GM12878 (cell line): ENCODE measurements around the gene ITK.

Experiments used
- CREM ChIP-seq: IDR thresholded peaks from 2 replicates; pipeline ENCODE4 v1.6.1; 2014; ENCODE audit warnings: antibody characterized with exemption, low read depth
- EZH2 ChIP-seq: IDR thresholded peaks from 2 replicates; pipeline ENCODE4 v1.6.1; 2012; ENCODE audit warnings: low read depth, mild to moderate bottlenecking, control low read depth, inconsistent platforms, low read length, borderline replicate concordance; ENCODE audit not compliant: control insufficient read depth
- JUND ChIP-seq: IDR thresholded peaks from 2 replicates; pipeline ENCODE4 v1.6.1; 2012; ENCODE audit warnings: low read depth, mild to moderate bottlenecking, low read length, improper control_type of control experiment, moderate library complexity
- PML ChIP-seq: IDR thresholded peaks from 2 replicates; pipeline ENCODE4 v1.6.1; 2012; ENCODE audit warnings: low read length, inconsistent platforms
- POLR2A ChIP-seq: IDR thresholded peaks from 2 replicates; pipeline ENCODE4 v1.6.1; 2011; ENCODE audit warnings: low read depth, mild to moderate bottlenecking, low read length
- SMC3 ChIP-seq: IDR thresholded peaks from 2 replicates; pipeline ENCODE4 v1.6.1; 2011; ENCODE audit warnings: low read length, improper control_type of control experiment, borderline replicate concordance
- ZNF217 ChIP-seq: fragments of 450-650 bp; IDR thresholded peaks from 2 replicates; pipeline ENCODE4 v1.6.1; 2017; ENCODE audit warnings: antibody characterized with exemption, mild to moderate bottlenecking
- TF ChIP-seq, protein P1 (sequence below): IDR thresholded peaks from 2 replicates; pipeline ENCODE4 v1.6.1; 2011; ENCODE audit warnings: borderline replicate concordance, low read depth, mild to moderate bottlenecking, moderate library complexity, mixed read lengths, low read length; ENCODE audit not compliant: insufficient read depth; ENCODE audit errors: extremely low read length
- TF ChIP-seq, protein P2 (sequence below): IDR thresholded peaks from 2 replicates; pipeline ENCODE4 v1.6.1; 2012; ENCODE audit warnings: low read depth, low read length, improper control_type of control experiment
- TF ChIP-seq, protein P3 (sequence below), 3 experiments: IDR thresholded peaks in 2 of 3; conservative IDR thresholded peaks in 1 of 3; 2 replicates each; pipeline ENCODE4 v1.5.1; 2011; ENCODE audit warnings: low read depth in 3 of 3, low read length in 3 of 3, mild to moderate bottlenecking in 3 of 3, control low read depth in 2 of 3, moderate library complexity in 2 of 3, inconsistent platforms in 1 of 3, mixed read lengths in 1 of 3; ENCODE audit not compliant: control insufficient read depth in 2 of 3, insufficient read depth in 1 of 3; ENCODE audit errors: extremely low read depth in 1 of 3
- TF ChIP-seq, protein P4 (sequence below): IDR thresholded peaks from 2 replicates; pipeline ENCODE4 v1.6.1; 2012; ENCODE audit warnings: low read length, inconsistent platforms

DNA sequence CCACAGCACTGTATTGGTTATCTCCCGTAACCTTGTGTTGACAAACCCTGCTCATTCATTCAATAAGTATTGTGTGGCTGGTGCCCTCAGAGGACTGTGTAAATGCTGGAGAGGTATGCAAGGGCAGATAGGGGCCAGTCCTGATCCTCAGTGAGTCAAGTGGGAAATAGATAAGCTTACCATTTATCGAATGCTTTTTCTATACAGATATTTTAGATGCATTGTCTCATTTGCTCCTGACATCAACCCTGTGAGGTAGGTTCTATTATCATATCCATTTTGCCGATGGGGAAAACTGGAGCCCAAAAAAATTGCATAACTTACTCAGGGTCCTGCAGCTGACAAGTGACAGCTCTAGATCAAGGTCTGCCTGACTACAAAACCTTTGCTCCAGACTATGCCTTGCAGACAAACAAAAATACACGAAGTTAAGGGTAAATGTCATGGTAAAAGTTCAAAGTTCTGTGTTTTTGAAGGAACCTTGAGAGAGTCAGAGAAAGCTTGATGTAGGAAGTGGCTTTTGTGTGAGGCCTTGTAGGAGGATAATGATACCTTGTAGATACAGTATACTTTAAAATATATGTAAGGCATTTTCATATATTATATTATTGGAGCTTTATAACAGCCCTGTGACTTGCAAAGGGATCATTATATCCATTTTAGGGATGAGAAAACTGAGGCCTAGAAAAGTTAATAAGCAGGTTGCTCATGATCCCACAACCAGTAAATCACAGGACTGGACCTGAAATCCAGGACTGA is 107.9 kb downstream of the ITK start:
- TF ChIP-seq SMC3 (no peak), CREM (no peak), POLR2A (no peak), JUND (no peak), ZNF217 (no peak), EZH2 (no peak), PML (no peak)
- TF ChIP-seq, protein P1, sequence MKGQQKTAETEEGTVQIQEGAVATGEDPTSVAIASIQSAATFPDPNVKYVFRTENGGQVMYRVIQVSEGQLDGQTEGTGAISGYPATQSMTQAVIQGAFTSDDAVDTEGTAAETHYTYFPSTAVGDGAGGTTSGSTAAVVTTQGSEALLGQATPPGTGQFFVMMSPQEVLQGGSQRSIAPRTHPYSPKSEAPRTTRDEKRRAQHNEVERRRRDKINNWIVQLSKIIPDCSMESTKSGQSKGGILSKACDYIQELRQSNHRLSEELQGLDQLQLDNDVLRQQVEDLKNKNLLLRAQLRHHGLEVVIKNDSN, result no peak
- TF ChIP-seq, protein P2, sequence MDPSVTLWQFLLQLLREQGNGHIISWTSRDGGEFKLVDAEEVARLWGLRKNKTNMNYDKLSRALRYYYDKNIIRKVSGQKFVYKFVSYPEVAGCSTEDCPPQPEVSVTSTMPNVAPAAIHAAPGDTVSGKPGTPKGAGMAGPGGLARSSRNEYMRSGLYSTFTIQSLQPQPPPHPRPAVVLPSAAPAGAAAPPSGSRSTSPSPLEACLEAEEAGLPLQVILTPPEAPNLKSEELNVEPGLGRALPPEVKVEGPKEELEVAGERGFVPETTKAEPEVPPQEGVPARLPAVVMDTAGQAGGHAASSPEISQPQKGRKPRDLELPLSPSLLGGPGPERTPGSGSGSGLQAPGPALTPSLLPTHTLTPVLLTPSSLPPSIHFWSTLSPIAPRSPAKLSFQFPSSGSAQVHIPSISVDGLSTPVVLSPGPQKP, result no peak
- TF ChIP-seq, protein P3, sequence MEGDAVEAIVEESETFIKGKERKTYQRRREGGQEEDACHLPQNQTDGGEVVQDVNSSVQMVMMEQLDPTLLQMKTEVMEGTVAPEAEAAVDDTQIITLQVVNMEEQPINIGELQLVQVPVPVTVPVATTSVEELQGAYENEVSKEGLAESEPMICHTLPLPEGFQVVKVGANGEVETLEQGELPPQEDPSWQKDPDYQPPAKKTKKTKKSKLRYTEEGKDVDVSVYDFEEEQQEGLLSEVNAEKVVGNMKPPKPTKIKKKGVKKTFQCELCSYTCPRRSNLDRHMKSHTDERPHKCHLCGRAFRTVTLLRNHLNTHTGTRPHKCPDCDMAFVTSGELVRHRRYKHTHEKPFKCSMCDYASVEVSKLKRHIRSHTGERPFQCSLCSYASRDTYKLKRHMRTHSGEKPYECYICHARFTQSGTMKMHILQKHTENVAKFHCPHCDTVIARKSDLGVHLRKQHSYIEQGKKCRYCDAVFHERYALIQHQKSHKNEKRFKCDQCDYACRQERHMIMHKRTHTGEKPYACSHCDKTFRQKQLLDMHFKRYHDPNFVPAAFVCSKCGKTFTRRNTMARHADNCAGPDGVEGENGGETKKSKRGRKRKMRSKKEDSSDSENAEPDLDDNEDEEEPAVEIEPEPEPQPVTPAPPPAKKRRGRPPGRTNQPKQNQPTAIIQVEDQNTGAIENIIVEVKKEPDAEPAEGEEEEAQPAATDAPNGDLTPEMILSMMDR (IDR thresholded peaks at IDR 0.05 in 2 of 3, conservative IDR thresholded peaks at IDR 0.05 in 1 of 3; ENCODE audit: control insufficient read depth in 2 of 3, extremely low read depth in 1 of 3, insufficient read depth in 1 of 3, low read depth in 3 of 3, low read length in 3 of 3), result no peak
- TF ChIP-seq, protein P4, sequence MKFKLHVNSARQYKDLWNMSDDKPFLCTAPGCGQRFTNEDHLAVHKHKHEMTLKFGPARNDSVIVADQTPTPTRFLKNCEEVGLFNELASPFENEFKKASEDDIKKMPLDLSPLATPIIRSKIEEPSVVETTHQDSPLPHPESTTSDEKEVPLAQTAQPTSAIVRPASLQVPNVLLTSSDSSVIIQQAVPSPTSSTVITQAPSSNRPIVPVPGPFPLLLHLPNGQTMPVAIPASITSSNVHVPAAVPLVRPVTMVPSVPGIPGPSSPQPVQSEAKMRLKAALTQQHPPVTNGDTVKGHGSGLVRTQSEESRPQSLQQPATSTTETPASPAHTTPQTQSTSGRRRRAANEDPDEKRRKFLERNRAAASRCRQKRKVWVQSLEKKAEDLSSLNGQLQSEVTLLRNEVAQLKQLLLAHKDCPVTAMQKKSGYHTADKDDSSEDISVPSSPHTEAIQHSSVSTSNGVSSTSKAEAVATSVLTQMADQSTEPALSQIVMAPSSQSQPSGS, result no peak
